DOHH2 (cell line): Measurements from ENCODE around the gene ITPKC.

Source experiments
- H3F3A ChIP-seq: fragments of 200-600 bp; sonication (generic), shearing (Covaris generic); 2 replicates; pipeline ENCODE4 v1.6.0; 2016; ENCODE audit warnings: antibody characterized with exemption, mild to moderate bottlenecking; ENCODE audit not compliant: control insufficient read depth, insufficient read depth
- H3K27ac ChIP-seq: fragments of 200-600 bp; sonication (generic); 2 replicates; pipeline ENCODE4 v1.5.1; 2014; ENCODE audit warnings: low read depth, mild to moderate bottlenecking, low read length, moderate library complexity
- H3K27me3 ChIP-seq: fragments of 200-600 bp; sonication (generic); 2 replicates; pipeline ENCODE4 v1.6.1; 2014; ENCODE audit warnings: mild to moderate bottlenecking, low read length, mixed read lengths; ENCODE audit not compliant: control insufficient read depth
- H3K36me3 ChIP-seq: fragments of 200-600 bp; sonication (generic); 2 replicates; pipeline ENCODE4 v1.6.1; 2014; ENCODE audit warnings: mild to moderate bottlenecking, low read length, moderate library complexity, mixed read lengths; ENCODE audit not compliant: control insufficient read depth
- H3K4me1 ChIP-seq: fragments of 200-600 bp; sonication (generic); 2 replicates; pipeline ENCODE4 v1.6.1; 2014; ENCODE audit warnings: mild to moderate bottlenecking, low read length, mixed read lengths; ENCODE audit not compliant: control insufficient read depth
- H3K4me2 ChIP-seq: fragments of 200-600 bp; sonication (generic); 2 replicates; pipeline ENCODE4 v1.6.0; 2014; ENCODE audit warnings: mild to moderate bottlenecking, low read length, moderate library complexity
- H3K4me3 ChIP-seq: fragments of 200-600 bp; sonication (generic); 2 replicates; pipeline ENCODE4 v1.5.1; 2014; ENCODE audit warnings: mild to moderate bottlenecking, low read length, mixed read lengths
- H3K79me2 ChIP-seq: fragments of 200-600 bp; sonication (generic); 2 replicates; pipeline ENCODE4 v1.6.1; 2014; ENCODE audit warnings: mild to moderate bottlenecking, low read length, mixed read lengths; ENCODE audit not compliant: control insufficient read depth
- H3K9me2 ChIP-seq: fragments of 200-600 bp; sonication (generic); replicated peaks from 2 replicates; pipeline ENCODE4 v1.6.1; 2014; ENCODE audit warnings: mild to moderate bottlenecking, low read length, mixed read lengths; ENCODE audit not compliant: control insufficient read depth
- H3K9me3 ChIP-seq: fragments of 200-600 bp; sonication (generic); 2 replicates; pipeline ENCODE4 v1.6.1; 2014; ENCODE audit warnings: antibody characterized with exemption, low read length, mixed read lengths; ENCODE audit not compliant: control insufficient read depth, insufficient read depth
- H4K20me1 ChIP-seq: fragments of 200-600 bp; sonication (generic); 2 replicates; pipeline ENCODE4 v1.6.0; 2014; ENCODE audit warnings: low read depth, mild to moderate bottlenecking, antibody characterized with exemption, low read length, moderate library complexity; ENCODE audit not compliant: control insufficient read depth, insufficient read depth
- CTCF ChIP-seq: fragments of 200-600 bp; sonication (generic); IDR thresholded peaks from one replicate; pipeline ENCODE4 v1.5.1; 2014; ENCODE audit warnings: antibody characterized with exemption, mild to moderate bottlenecking, low read depth, low read length; ENCODE audit not compliant: poor library complexity, severe bottlenecking
- EZH2phosphoT487 ChIP-seq: fragments of 200-600 bp; sonication (generic); IDR thresholded peaks from 2 replicates; pipeline ENCODE4 v1.6.1; 2017; ENCODE audit warnings: borderline replicate concordance, mild to moderate bottlenecking, antibody characterized with exemption, low read length, moderate library complexity, mixed read lengths

The ITPKC gene

GRCh38 chr19:40718774-40719391 is 2.0 kb downstream of the ITPKC start:
- Histone ChIP-seq H3K79me2 (peaks cover 37% of the 10 kb centered on the region), H3K4me2 (peak overlapping the region; percentile 97), H3K27me3 (no peaks in the 10 kb centered on the region), H3K36me3 (no peaks in the 10 kb centered on the region), H3K9me3 (no peaks in the 10 kb centered on the region), H3F3A (no peaks in the 10 kb centered on the region; the same call in 1 of the 2 replicates), H3K9me2 (no peaks in the 10 kb centered on the region), H3K4me3 (peak overlapping the region; percentile 78), H3K27ac (no peak overlapping the region), H4K20me1 (no peaks in the 10 kb centered on the region), H3K4me1 (peaks cover 42% of the 10 kb centered on the region)
- TF ChIP-seq EZH2phosphoT487 = no peak
- TF ChIP-seq CTCF = no peak

GRCh38 chr19:40719414-40719894 is 2.5 kb downstream of the ITPKC start:
- Histone ChIP-seq H3K27me3 (no peaks in the 10 kb centered on the region), H3K4me2 (peak overlapping the region; percentile 97), H3K79me2 (peaks cover 35% of the 10 kb centered on the region), H3K9me2 (no peaks in the 10 kb centered on the region), H3K27ac (no peak overlapping the region), H3K36me3 (no peaks in the 10 kb centered on the region), H4K20me1 (no peaks in the 10 kb centered on the region), H3K4me3 (peak overlapping the region; percentile 78), H3K9me3 (no peaks in the 10 kb centered on the region), H3K4me1 (peaks cover 39% of the 10 kb centered on the region), H3F3A (no peaks in the 10 kb centered on the region; the same call in 1 of the 2 replicates)
- TF ChIP-seq EZH2phosphoT487 (no peak), CTCF (no peak)

GRCh38 chr19:40721140-40721486 is 4.2 kb downstream of the ITPKC start:
- H3K4me1 ChIP-seq = peaks cover 27% of the 10 kb centered on the region
- TF ChIP-seq EZH2phosphoT487 = no peak
- TF ChIP-seq CTCF = no peak
- H3K27me3 ChIP-seq = no peaks in the 10 kb centered on the region
- no peaks in the 10 kb centered on the region; the same call in 1 of the 2 replicates for H3F3A ChIP-seq
- no peaks in the 10 kb centered on the region for H3K9me2 ChIP-seq
- H3K4me3 ChIP-seq = no peak overlapping the region
- no peaks in the 10 kb centered on the region for H3K36me3 ChIP-seq
- no peak overlapping the region for H3K27ac ChIP-seq
- peaks cover 26% of the 10 kb centered on the region for H3K79me2 ChIP-seq
- no peaks in the 10 kb centered on the region for H4K20me1 ChIP-seq
- H3K9me3 ChIP-seq = no peaks in the 10 kb centered on the region
- H3K4me2 ChIP-seq = no peak overlapping the region
